Natural killer cell (primary cell): ENCODE measurements around the gene PNRC1. TPM values are rescaled to one million over a fixed set of nuclear protein-coding genes. Genes with fewer than 3 reads are reported as not detected.

Experiments
- ATAC-seq, 3 donors: fragments of 150-1000 bp in 2 of 3; fragments of 200-7000 bp in 1 of 3; cut with Tn5 transposase; 1 replicate in 1 of 3; 2 replicates in 2 of 3; pipeline ENCODE4 v1.10.0; 2021; ENCODE audit warnings: mild to moderate bottlenecking in 2 of 3, moderate library complexity in 2 of 3
- DNase-seq, 2 donors: peaks; one replicate each; pipeline versions ENCODE4 v3.0.0 to v3.0.0-alpha.2; 2013 to 2021; ENCODE audit warnings: mixed read lengths in 1 of 2
- H3K27ac ChIP-seq: one replicate; pipeline ENCODE4 v1.5.1; 2013; ENCODE audit warnings: mild to moderate bottlenecking, low read length
- H3K27me3 ChIP-seq: one replicate; pipeline ENCODE4 v1.6.1; 2013; ENCODE audit warnings: low read length; ENCODE audit not compliant: control insufficient read depth, insufficient read depth
- H3K36me3 ChIP-seq: one replicate; pipeline ENCODE4 v1.6.1; 2013; ENCODE audit warnings: low read length; ENCODE audit not compliant: control insufficient read depth, insufficient read depth
- H3K4me1 ChIP-seq: one replicate; pipeline ENCODE4 v1.6.1; 2013; ENCODE audit warnings: low read length; ENCODE audit not compliant: control insufficient read depth, insufficient read depth
- H3K4me3 ChIP-seq: one replicate; pipeline ENCODE4 v1.5.1; 2013; ENCODE audit warnings: low read length
- H3K9me3 ChIP-seq: one replicate; pipeline ENCODE4 v1.6.1; 2013; ENCODE audit warnings: low read length; ENCODE audit not compliant: control insufficient read depth, insufficient read depth
- H3K27ac Mint-ChIP-seq, 2 donors: one replicate each; pipeline ENCODE4 v1.8.0; 2022; ENCODE audit warnings: mild to moderate bottlenecking in 2 of 2, mixed read lengths in 2 of 2, moderate library complexity in 1 of 2
- H3K27me3 Mint-ChIP-seq, 2 donors: one replicate each; pipeline ENCODE4 v1.8.0; 2022; ENCODE audit warnings: low read depth in 2 of 2, mixed read lengths in 2 of 2
- H3K36me3 Mint-ChIP-seq: one replicate; pipeline ENCODE4 v1.8.0; 2022; ENCODE audit warnings: mixed read lengths
- H3K4me1 Mint-ChIP-seq, 2 donors: one replicate each; pipeline ENCODE4 v1.8.0; 2022; ENCODE audit warnings: mixed read lengths in 2 of 2
- H3K4me3 Mint-ChIP-seq: one replicate; pipeline ENCODE4 v1.8.0; 2022; ENCODE audit warnings: mild to moderate bottlenecking, moderate library complexity, mixed read lengths
- H3K9me3 Mint-ChIP-seq, 2 donors: one replicate each; pipeline ENCODE4 v1.8.0; 2022; ENCODE audit warnings: mixed read lengths in 2 of 2
- WGBS: methylation state at CpG from one replicate; pipeline ENCODE4 v1.1.7; 2013; ENCODE audit warnings: missing lambda C conversion rate; ENCODE audit not compliant: insufficient coverage; 5-methylcytosine and 5-hydroxymethylcytosine counted together
- intact Hi-C: fragments of 100-400 bp; cut with micrococcal nuclease; formaldehyde crosslinking; loops from one replicate; pipeline ENCODE4 v1.14.2; 2022
- total RNA-seq, 4 donors: library from RNA; stranded (reverse); fragments of 120-200 nt in 1 of 4; gene quantifications; one replicate each; pipeline versions ENCODE4 v1.2.3 to v1.2.4, GENCODE V29; 2013 to 2022
- TF ChIP-seq, protein P1 (sequence below): fragments of 200-600 bp; IDR thresholded peaks from one replicate; pipeline ENCODE4 v1.8.0; 2022; ENCODE audit warnings: antibody characterized with exemption

PNRC1 gene
- total RNA-seq, 3 donors from 2014 or later (not counting 1 experiment from before 2014, with no cell fraction given): 695 to 970 (median 712) TPM

DNA sequence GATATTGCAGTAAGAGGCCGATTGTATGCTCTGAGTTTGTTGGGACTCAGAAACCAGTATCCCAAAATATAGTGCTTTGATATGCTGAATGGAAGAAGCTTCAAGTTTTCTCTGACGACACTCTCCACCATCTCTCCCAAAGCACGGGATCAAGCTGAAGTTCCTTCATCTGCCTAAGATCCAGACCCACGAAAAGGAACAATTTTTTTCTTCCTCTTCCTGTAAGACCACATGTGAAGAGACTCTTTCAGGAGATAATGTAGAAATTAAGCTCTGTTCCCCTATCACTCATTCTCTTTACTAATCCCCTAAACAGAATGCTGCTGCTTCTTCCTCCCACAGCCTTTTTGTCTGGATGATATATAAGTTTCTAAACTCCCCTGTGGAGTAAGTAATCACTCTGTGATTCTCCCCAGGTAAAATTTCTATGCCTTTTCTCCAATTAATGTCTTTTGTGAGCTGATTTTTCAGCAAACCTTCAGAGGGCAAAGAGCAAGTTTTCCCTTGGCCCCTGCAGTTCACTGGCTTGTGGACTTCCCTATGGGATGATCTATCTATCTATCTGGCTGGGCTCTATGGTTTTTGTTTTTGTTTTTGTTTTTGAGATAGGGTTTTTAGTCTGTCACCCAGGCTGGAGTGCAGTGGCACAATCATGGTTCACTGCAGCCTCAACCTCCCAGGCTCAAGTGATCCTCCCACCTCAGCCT lies 13.5 kb upstream of the PNRC1 start:
- intact Hi-C loops: no loop called here
- H3K36me3 ChIP-seq: no peaks in the 10 kb centered on the region
- WGBS: 49% methylated on average over 3 of the region's 4 CpGs
- H3K9me3 ChIP-seq: no peaks in the 10 kb centered on the region
- no peak overlapping the region for H3K27ac ChIP-seq
- H3K27ac Mint-ChIP-seq: no peak overlapping the region
- no peak for DNase-seq
- no peaks in the 10 kb centered on the region for H3K4me1 Mint-ChIP-seq
- H3K27me3 ChIP-seq: no peaks in the 10 kb centered on the region
- no peaks in the 10 kb centered on the region for H3K36me3 Mint-ChIP-seq
- no peak overlapping the region for H3K4me3 Mint-ChIP-seq
- H3K4me1 ChIP-seq: no peaks in the 10 kb centered on the region
- no peak for ATAC-seq
- H3K4me3 ChIP-seq: no peak overlapping the region
- peaks cover 0 to 8% of the 10 kb centered on the region in 2 donors for H3K27me3 Mint-ChIP-seq
- TF ChIP-seq, protein P1, sequence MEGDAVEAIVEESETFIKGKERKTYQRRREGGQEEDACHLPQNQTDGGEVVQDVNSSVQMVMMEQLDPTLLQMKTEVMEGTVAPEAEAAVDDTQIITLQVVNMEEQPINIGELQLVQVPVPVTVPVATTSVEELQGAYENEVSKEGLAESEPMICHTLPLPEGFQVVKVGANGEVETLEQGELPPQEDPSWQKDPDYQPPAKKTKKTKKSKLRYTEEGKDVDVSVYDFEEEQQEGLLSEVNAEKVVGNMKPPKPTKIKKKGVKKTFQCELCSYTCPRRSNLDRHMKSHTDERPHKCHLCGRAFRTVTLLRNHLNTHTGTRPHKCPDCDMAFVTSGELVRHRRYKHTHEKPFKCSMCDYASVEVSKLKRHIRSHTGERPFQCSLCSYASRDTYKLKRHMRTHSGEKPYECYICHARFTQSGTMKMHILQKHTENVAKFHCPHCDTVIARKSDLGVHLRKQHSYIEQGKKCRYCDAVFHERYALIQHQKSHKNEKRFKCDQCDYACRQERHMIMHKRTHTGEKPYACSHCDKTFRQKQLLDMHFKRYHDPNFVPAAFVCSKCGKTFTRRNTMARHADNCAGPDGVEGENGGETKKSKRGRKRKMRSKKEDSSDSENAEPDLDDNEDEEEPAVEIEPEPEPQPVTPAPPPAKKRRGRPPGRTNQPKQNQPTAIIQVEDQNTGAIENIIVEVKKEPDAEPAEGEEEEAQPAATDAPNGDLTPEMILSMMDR: no peak
- no peaks in the 10 kb centered on the region for H3K9me3 Mint-ChIP-seq

DNA sequence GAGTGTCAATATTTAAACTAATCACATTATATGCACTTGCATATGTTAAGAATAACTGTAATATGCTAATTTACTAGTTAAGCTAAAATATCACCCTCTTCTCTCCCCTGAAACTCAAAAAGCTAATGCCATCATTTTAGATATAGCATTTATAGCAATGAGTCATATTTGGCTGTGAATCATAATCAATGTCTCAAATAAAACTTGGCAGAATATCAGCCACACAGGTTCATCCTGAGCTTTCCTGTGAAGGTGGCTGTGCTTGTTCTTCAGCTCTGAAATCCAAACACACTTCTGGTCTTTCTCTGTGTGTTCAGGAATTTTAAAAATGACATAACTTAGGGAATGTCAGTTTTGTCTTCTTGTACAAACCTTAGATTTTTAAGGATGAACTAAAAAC lies 12.8 kb upstream of the PNRC1 start:
- DNase-seq (no peak), ATAC-seq (no peak)
- Histone ChIP-seq H3K9me3 (no peaks in the 10 kb centered on the region), H3K27me3 (no peaks in the 10 kb centered on the region), H3K4me1 (no peaks in the 10 kb centered on the region), H3K36me3 (no peaks in the 10 kb centered on the region), H3K27ac (no peak overlapping the region), H3K4me3 (no peak overlapping the region)
- H3K4me1 Mint-ChIP-seq: no peaks in the 10 kb centered on the region
- H3K27me3 Mint-ChIP-seq: peaks cover 0 to 8% of the 10 kb centered on the region in 2 donors
- no peaks in the 10 kb centered on the region for H3K36me3 Mint-ChIP-seq
- H3K9me3 Mint-ChIP-seq: no peaks in the 10 kb centered on the region
- H3K27ac Mint-ChIP-seq: no peak overlapping the region
- no peak overlapping the region for H3K4me3 Mint-ChIP-seq
- TF ChIP-seq, protein P1: no peak
- intact Hi-C loops: no loop called here

GRCh38 chr6:89068695-89069094 lies 11.9 kb upstream of the PNRC1 start:
- Mint-ChIP-seq H3K27ac (no peak overlapping the region), H3K27me3 (peaks cover 0 to 8% of the 10 kb centered on the region in 2 donors), H3K4me1 (no peaks in the 10 kb centered on the region), H3K4me3 (no peak overlapping the region), H3K36me3 (no peaks in the 10 kb centered on the region), H3K9me3 (no peaks in the 10 kb centered on the region)
- no peak for ATAC-seq
- intact Hi-C loops: no loop called here
- WGBS: 80% methylated on average over 1 of the region's 1 CpG
- Histone ChIP-seq H3K36me3 (no peaks in the 10 kb centered on the region), H3K4me1 (no peaks in the 10 kb centered on the region), H3K4me3 (no peak overlapping the region), H3K27me3 (no peaks in the 10 kb centered on the region), H3K27ac (no peak overlapping the region), H3K9me3 (no peaks in the 10 kb centered on the region)
- TF ChIP-seq, protein P1: no peak
- DNase-seq: no peak
